ENCODE data around the gene KDM2A.

Gene KDM2A

DNA sequence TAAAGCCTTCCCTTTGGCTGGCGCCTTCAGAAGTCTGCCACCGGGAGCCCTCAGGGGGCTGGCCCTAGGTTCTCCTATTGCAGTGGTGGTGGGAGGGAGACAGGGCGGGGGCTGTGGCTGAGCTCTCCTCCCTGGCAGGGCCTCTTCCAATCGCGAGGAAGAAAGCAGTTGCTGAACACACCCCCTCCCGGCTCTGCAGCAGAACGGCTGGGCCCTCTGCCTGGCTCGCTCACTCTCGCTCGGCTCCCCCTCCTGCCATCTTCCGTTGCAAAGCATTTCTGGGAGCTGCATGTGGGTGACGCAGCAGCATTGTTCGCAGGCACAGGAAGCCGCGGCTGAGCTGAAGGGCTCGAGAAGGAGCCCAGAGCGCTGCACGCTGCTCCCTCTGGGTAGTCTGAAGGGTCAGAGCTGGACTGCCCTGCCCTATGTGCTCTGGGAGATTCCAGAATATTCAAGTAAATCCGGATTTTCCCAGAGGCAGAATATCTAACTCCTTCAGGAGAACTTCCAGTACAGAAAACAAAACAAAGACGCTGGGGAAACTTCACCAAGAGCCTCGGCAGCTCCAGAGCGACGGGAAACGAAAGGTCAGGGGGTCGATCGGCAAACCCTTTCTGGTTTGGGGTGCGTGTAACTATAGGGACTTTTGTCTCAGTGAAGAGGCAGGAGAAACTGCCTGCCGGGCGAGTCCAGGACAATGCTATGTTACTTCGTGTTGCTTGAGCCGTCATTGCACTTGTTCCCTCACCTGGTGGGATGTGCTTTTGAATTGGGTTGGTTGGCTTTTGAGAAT is 120.9 kb downstream of the KDM2A start:
- DNase-seq = peak; percentile 99

- peak; percentile 74 for DNase-seq
Measured at GRCh38 chr11:67240576-67241389, 121.7 kb downstream of the KDM2A start.

DNA sequence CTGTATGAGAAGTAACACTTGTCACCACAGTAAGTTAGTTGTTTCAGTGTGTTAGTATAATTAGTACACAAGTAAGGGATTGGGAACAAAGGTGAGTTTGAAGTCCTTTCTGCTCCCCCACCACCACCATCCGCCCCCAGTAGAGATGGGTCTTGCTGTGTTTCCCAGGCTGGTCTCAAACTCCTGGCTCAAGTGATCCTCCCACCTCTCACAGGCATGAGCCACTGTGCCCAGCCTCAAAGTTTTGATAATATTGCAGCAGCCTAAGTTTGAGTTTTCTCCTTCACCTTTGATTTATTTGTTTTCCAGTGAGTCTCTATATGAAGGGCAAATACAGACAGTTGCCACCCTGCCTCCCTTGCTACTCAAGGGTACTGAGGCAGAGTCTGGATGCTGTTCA is 123.5 kb downstream of the KDM2A start:
- DNase-seq = no peak

DNA sequence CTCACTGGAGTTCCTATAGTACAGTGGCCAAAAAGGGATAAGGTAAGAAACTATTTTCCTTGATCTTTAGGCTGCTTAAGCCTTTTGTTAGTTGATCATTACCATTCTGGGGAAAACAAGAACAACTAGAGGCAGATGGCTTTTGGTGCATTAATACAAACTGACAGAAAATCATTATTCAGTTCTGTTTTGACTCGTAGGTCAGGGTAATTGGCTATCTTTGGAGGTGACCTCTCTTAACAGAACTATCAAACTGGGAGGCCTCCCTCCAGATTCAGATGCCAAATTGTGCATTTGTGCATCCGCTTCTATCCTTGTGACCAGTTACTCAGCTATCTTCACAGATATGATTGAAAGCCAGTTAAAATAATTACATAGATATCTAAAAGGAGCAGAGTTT is 124.0 kb downstream of the KDM2A start:
- no peak for DNase-seq

- no peak for DNase-seq
Measured at GRCh38 chr11:67245046-67245445, 126.0 kb downstream of the KDM2A start.

DNA sequence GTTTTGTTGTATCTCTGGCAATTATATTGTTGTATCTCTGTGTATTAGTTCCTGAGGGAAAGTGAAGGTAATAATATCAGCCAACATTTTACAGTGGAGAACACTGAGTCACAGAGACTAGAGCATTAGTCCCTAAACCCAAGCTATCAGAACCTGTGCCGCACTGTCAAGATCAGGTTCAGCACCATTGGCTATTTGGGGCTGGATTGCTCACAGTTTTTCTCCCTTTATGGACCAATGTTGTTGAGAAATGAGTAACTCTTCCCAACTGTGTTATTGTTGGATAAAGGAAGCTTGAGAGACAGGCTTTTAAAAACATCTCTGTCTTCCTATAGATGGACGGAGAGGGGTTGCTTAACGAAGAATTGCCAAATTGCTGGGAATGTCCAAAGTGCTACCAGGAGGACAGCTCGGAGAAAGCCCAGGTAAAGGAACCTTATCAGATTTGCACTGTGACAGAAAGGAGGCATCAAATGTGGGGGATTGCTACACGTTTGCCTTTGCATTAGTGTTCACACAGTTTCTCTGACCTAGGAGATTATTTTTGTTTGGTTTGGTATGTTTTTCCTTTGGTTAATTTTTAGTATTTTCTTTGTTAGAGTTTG is 129.0 kb downstream of the KDM2A start:
- no peak for DNase-seq

DNA sequence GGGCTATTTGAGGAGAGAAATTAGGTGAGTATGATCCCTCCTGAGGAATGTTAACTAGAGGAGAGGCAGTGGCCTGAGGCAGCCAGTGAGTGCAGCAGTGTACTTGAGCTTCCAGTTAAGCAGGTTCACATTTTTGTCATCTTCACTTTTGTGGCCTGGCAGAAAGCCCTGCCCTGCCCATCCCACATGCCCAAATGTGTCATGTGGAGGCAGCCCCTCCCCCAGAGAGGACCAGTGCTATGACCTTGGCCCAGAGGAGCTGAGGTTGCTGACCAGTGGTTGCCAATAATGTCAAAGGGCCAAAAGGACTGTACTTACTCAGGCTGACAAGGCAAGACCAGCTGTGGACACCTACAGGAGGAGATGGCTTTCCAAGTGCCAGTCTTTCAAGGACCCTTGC is 129.6 kb downstream of the KDM2A start:
- DNase-seq = no peak

DNA sequence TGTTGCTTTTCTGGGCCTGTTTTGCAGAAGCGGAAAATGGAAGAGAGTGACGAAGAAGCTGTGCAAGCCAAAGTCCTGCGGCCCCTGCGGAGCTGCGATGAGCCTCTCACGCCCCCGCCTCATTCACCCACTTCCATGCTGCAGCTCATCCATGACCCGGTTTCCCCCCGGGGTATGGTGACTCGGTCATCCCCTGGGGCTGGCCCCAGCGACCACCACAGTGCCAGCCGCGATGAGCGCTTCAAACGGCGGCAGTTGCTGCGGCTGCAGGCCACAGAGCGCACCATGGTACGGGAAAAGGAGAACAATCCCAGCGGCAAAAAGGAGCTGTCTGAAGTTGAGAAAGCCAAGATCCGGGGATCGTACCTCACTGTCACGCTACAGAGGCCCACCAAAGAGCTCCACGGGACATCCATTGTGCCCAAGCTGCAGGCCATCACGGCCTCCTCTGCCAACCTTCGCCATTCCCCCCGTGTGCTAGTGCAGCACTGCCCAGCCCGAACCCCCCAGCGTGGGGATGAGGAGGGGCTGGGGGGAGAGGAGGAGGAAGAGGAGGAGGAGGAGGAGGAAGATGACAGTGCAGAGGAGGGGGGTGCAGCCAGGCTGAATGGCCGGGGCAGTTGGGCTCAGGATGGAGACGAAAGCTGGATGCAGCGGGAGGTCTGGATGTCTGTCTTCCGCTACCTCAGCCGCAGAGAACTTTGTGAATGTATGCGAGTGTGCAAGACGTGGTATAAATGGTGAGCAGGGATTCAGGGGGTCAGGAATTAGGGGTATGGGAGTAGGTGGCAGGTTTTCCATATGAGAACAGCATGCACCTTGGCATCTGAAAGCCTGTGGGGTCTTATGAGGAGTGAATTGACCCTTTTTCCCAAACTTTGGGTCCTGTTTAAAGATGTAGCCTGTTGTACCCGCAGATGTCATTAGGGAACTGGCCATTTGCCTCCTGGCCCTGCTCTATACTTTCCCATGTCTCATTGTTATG is 131.3 kb downstream of the KDM2A start:
- DNase-seq = no peak

DNA sequence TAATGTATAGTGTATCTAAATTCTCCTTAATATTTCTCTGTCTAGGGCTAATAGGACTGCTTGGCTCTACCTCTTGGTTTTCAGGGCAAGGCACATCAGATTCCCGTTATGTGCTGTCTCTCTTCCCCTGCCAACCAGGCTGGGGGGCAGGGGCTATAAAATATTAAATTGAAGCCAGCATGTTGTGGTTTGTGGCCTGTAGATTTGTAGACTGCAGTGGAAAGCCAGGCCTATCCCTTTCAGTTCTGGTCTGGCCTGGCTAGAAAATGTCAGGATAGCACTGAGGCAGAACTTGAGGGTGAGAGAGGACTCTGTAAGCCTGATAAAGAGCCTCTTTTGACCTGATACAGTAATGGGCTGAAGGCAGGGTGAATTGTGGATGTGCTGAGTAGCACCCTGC is 132.8 kb downstream of the KDM2A start:
- DNase-seq = no peak

GRCh38 chr11:67252831-67253239 is 133.8 kb downstream of the KDM2A start:
- no peak for DNase-seq

DNA sequence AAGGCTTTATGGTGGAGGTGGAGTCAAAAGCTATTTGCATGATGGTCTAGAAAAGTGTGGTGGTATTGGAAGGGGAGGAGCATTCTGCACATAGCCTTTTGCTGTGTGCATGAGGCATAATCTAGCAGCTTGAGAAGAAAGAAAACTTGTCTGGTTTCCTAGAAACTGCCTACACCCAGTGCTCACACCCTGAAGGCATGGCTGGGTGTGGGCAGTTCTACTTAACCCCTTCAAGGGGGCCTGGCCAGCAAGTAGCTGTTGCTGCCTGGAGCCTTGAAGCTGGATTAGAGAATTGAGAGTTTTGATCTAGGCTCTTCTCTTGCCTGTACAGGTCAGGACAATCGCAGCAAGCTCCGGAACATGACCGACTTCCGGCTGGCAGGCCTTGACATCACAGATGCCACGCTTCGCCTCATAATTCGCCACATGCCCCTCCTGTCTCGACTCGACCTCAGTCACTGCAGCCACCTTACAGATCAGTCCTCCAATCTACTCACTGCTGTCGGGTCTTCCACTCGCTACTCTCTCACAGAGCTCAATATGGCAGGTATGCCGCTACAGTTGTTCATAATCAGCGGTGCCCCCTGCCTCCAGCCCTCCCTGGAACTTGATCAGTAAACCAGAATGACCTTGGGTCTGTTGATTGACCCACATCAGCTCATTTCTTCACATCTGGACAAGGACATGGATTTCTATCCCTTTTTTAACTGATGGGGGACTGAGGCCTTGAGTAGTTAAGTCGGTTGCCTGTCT is 135.0 kb downstream of the KDM2A start:
- DNase-seq = no peak

DNA sequence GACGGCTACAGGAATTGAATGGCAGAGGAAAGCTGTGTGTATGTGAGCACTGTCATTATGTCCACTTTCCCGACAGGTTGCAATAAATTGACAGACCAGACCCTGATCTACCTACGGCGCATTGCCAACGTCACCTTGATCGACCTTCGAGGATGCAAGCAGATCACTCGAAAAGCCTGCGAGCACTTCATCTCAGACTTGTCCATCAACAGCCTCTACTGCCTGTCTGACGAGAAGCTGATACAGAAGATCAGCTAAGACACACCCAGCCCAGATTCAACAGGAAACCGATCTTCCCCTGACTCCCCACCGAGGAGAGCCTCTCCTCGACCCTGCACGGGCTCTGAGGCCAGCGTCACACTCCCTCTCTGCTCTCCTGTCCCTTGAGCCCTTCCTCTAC is 135.7 kb downstream of the KDM2A start:
- no peak for DNase-seq

DNA sequence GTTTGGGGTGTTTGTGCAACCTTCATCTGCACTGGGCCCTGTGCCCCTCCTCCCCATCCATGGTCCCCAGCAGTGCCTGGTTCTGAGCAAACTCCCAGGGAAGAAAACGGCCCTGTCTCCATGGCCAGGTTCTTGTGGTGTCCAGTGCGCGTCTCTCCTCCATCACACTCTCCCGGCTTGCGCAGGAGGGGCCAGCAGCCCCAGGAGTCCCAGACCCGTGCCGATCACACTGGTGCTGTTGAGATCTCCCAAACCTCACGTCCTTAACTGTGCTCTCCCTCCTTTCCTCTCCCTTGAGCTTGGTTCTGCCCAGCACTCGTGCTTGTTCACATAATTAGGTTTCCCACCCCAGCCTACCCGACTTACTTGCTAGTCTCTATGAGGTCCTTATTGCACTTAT is 136.3 kb downstream of the KDM2A start:
- DNase-seq = no peak

DNA sequence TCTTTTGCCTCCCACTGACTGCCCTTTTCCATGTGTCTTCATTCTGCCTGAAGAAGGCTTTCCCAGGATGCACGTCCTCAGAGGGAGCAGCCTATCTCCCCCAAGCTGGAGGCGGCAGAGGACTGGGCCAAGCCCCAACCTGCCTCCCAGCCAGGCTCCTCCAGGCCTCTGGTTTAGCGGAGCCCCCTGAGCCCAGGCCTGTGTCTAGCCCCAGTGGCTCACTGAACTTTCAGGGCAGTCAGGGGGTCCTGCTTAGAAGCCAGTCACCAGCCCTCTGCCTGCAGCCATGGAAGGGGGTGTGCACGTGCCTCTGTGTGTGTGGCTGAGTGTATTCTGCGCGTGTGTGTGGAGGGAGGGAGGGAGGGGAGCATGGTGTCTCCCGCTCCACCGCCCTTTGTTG is 136.8 kb downstream of the KDM2A start:
- DNase-seq = no peak

DNA sequence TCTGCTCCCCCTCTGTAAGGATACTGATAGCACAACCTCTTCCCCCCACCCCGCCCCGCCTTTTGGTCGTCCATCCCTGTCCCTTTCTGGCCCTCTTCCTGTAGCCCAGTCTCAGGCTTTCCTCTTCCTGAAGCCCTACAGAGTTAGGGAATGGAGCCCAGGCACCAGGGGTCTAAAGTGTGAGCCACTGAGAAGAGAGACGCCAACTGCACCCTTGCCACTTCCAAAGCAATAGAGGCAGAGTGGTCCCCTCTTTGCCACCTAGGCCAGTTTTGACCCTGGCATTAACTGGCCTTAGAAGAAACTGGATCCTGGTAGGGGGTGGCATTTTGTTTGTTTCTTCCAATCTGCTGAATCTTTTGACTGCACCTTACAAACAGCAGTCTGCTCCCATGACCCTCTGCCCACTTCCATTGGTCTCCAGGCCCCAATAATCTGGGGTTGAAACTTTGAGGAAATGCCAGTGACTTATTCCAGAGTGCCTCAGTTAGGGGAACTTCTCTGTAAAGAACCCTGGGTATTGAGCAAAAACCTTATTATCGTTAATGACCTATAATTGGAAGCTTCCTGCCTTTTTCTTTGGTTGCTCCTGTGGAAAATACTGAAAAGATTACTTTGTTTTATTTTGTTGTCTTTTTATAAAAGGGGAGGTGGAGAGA is 137.5 kb downstream of the KDM2A start:
- no peak for DNase-seq

- no peak for DNase-seq
Measured at GRCh38 chr11:67260406-67260805, 141.3 kb downstream of the KDM2A start.

DNA sequence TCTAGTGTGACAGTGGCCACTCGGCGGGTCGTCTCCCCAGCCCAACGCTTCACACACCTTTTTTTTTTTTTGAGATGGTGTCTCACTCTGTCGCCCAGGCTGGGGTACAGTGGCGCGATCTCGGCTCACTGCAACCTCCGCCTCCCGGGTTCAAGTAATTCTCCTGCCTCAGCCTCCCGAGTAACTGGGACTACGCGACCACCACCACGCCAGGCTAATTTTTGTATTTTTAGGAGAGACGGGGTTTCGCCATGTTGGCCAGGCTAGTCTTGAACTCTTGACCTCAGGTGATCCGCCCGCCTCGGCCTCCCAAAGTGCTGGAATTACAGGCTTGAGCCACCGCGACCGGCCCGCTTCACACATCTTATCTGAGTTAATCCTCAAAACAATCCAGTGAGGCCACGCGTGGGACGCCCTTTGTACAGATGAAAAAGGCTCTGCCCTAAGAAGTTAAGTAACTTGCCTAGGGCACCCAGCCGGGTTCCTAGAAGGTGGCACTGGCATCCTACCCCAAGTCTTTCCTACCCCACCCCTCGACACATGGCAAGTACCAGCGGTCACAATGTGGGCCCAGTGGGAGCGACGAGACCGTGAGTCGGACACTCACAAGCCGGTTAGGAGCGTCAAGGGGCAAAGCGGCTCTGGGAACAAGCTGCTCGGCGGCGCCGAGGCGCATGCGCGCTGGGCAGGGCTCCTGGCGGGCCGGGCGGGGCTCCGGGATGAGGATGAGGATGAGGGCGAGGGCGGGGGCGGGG is 142.0 kb downstream of the KDM2A start:
- peak; percentile 70 for DNase-seq

DNA sequence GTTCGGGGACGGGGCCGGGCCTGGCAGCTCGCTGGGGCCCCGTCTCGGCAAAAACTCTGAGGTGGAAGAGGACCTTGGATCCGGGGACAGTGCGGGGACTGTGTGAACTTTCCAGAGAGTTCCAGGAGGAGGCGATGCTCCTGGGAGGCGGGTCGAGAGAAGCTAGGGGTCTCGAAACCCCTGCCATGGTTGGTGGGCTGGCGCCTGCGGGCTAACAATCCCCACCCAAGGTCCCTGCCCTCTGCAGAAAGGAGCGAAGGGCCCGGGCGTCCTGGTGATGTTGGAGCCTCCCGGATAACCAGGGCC is 142.5 kb downstream of the KDM2A start:
- DNase-seq = no peak

GRCh38 chr11:67261946-67262681 is 143.1 kb downstream of the KDM2A start:
- no peak for DNase-seq
